B cell (primary cell): ENCODE results near the gene MICAL3. TPM values are rescaled to one million over a fixed set of nuclear protein-coding genes. Genes with fewer than 3 reads are reported as not detected.

Source experiments
- ATAC-seq: fragments of 200-7000 bp; cut with Tn5 transposase; one replicate; pipeline ENCODE4 v1.10.0; 2021; ENCODE audit warnings: low read depth, mild to moderate bottlenecking, moderate number of reproducible peaks, moderate library complexity
- CTCF ChIA-PET: fragments of 350-600 bp; sonication (Branson Sonifier 250); formaldehyde crosslinking; loops from one replicate; lab custom pipeline; 2021; ENCODE audit warnings: antibody characterized with exemption, inconsistent platforms; lab: Charles Lee
- POLR2A ChIA-PET: fragments of 350-600 bp; sonication (Branson Sonifier 250); formaldehyde crosslinking; loops from one replicate; lab custom pipeline; 2021; ENCODE audit warnings: antibody characterized with exemption; lab: Charles Lee
- DNase-seq: peaks from one replicate; pipeline ENCODE4 v3.0.0; 2013
- H2AFZ ChIP-seq: 2 replicates; pipeline ENCODE4 v1.6.1; 2012; ENCODE audit warnings: mild to moderate bottlenecking, low read depth, low read length; ENCODE audit not compliant: insufficient read depth, poor library complexity, severe bottlenecking
- H3K27ac ChIP-seq, 2 donors: 1 replicate in 1 of 2; 2 replicates in 1 of 2; pipeline ENCODE4 v1.5.1; 2012 to 2013; ENCODE audit warnings: low read length in 2 of 2, mild to moderate bottlenecking in 2 of 2, moderate library complexity in 1 of 2
- H3K27me3 ChIP-seq, 4 experiments: fragments of 200-600 bp in 1 of 4; sonication (generic) in 1 of 4; replicated peaks in 1 of 4; 1 replicate in 2 of 4; 2 replicates in 2 of 4; pipeline versions ENCODE4 v1.6.1 to v1.7.0; 2013 to 2016; ENCODE audit warnings: low read length in 3 of 4, mild to moderate bottlenecking in 2 of 4, mixed read lengths in 1 of 4, moderate library complexity in 1 of 4; ENCODE audit not compliant: insufficient read depth in 4 of 4, control insufficient read depth in 3 of 4; ENCODE audit errors: control extremely low read depth in 1 of 4
- H3K36me3 ChIP-seq, 2 experiments: replicated peaks in 1 of 2; 1 replicate in 1 of 2; 2 replicates in 1 of 2; pipeline versions ENCODE4 v1.6.1 to v1.7.1; 2013; ENCODE audit warnings: low read length in 1 of 2; ENCODE audit not compliant: insufficient read depth in 2 of 2, control insufficient read depth in 1 of 2; ENCODE audit errors: control extremely low read depth in 1 of 2, extremely low read depth in 1 of 2
- H3K4me1 ChIP-seq, 2 donors: fragments of 200-600 bp in 1 of 2; sonication (generic) in 1 of 2; 1 replicate in 1 of 2; 2 replicates in 1 of 2; pipeline versions ENCODE4 v1.5.1 to v1.6.1; 2013 to 2017; ENCODE audit warnings: low read length in 2 of 2; ENCODE audit not compliant: control insufficient read depth in 2 of 2, insufficient read depth in 2 of 2
- H3K4me2 ChIP-seq: replicated peaks from 2 replicates; pipeline ENCODE3; 2012; ENCODE audit warnings: mild to moderate bottlenecking, low read depth, low read length; ENCODE audit not compliant: poor library complexity, severe bottlenecking
- H3K4me3 ChIP-seq, 5 experiments: fragments of 200-600 bp in 1 of 5; sonication (generic) in 1 of 5; 1 replicate in 3 of 5; 2 replicates in 2 of 5; pipeline versions ENCODE4 v1.5.1 to v1.7.0; 2011 to 2016; ENCODE audit warnings: low read length in 4 of 5, mild to moderate bottlenecking in 4 of 5, low read depth in 2 of 5, control low read depth in 1 of 5, moderate library complexity in 1 of 5; ENCODE audit not compliant: insufficient read depth in 1 of 5; ENCODE audit errors: control extremely low read depth in 1 of 5, extremely low read depth in 1 of 5
- H3K79me2 ChIP-seq: fragments of 200-600 bp; sonication (generic); one replicate; pipeline ENCODE4 v1.6.0; 2016; ENCODE audit warnings: low read length; ENCODE audit not compliant: control insufficient read depth, insufficient read depth
- H3K9ac ChIP-seq: fragments of 200-600 bp; sonication (generic); 2 replicates; pipeline ENCODE4 v1.6.1; 2017; ENCODE audit warnings: mild to moderate bottlenecking, low read length, moderate library complexity
- H3K9me3 ChIP-seq, 3 donors: one replicate each; pipeline versions ENCODE4 v1.6.1 to v1.7.1; 2013; ENCODE audit warnings: low read length in 2 of 3; ENCODE audit not compliant: control insufficient read depth in 2 of 3, insufficient read depth in 1 of 3; ENCODE audit errors: control extremely low read depth in 1 of 3
- H4K20me1 ChIP-seq: 2 replicates; pipeline ENCODE4 v1.6.0; 2012; ENCODE audit warnings: mild to moderate bottlenecking, low read length; ENCODE audit not compliant: insufficient read depth, control insufficient read depth, poor library complexity, severe bottlenecking
- H3K27ac Mint-ChIP-seq: one replicate; pipeline ENCODE4 v1.8.0; 2021; ENCODE audit warnings: mixed read lengths
- H3K27me3 Mint-ChIP-seq: one replicate; pipeline ENCODE4 v1.8.0; 2021; ENCODE audit warnings: mixed read lengths
- H3K4me1 Mint-ChIP-seq: one replicate; pipeline ENCODE4 v1.8.0; 2021; ENCODE audit warnings: mixed read lengths
- H3K4me3 Mint-ChIP-seq: one replicate; pipeline ENCODE4 v1.8.0; 2021; ENCODE audit warnings: mixed read lengths
- H3K9me3 Mint-ChIP-seq: one replicate; pipeline ENCODE4 v1.8.0; 2022; ENCODE audit warnings: mixed read lengths; ENCODE audit not compliant: insufficient read depth
- EZH2 ChIP-seq: IDR thresholded peaks from 2 replicates; pipeline ENCODE4 v1.6.1; 2012; ENCODE audit warnings: borderline replicate concordance, low read depth, mild to moderate bottlenecking, moderate library complexity, low read length; ENCODE audit not compliant: insufficient read depth, poor library complexity, severe bottlenecking
- WGBS: methylation state at CpG from one replicate; pipeline ENCODE4 v1.1.5; 2013; ENCODE audit warnings: missing lambda C conversion rate; ENCODE audit not compliant: insufficient coverage; 5-methylcytosine and 5-hydroxymethylcytosine counted together
- intact Hi-C: fragments of 100-400 bp; cut with micrococcal nuclease; formaldehyde crosslinking; loops from one replicate; pipeline ENCODE4 v1.10.0; 2022
- polyA plus RNA-seq: library from polyadenylated mRNA; depleted of rRNA; stranded (reverse); fragments of >200 nt; gene quantifications from 2 replicates; pipeline ENCODE4 v1.2.3, GENCODE V29; 2012
- total RNA-seq, 2 donors: library from RNA; stranded (reverse); fragments of 120-200 nt in 1 of 2; gene quantifications; 1 replicate in 1 of 2; 2 replicates in 1 of 2; pipeline versions ENCODE4 v1.2.3 to v1.2.4, GENCODE V29; 2013 to 2022
- TF ChIP-seq, protein P1 (sequence below): fragments of 200-600 bp; IDR thresholded peaks from one replicate; pipeline ENCODE4 v1.8.0; 2022; ENCODE audit warnings: antibody characterized with exemption, mild to moderate bottlenecking

MICAL3 gene
- total and polyA plus RNA-seq, 2 donors (not counting 1 experiment from before 2014, with no cell fraction given): 50.5 to 253 TPM

DNA sequence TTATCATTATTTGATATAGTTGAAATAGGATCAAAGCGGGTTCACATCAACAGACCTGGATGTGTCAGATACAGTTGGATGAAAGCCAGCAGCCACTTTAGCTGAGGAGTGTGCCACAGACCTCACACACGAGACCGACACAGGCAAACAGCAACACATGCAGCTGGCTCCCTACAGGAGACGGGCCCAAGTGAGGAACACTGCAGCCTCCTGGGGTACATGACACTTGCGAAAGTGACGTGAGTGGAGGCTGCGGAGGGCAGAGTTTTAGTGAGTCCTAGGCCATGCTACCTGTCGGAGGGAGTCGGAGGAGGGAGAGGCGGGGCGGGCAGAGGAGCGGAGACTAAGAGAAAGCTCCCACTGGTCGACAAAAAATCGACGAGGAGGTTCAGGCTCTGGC, 149.2 kb downstream of the MICAL3 start:
- H3K4me3 ChIP-seq: no peak overlapping the region
- no peak overlapping the region for H3K9ac ChIP-seq
- H3K9me3 ChIP-seq: no peaks in the 10 kb centered on the region
- no peaks in the 10 kb centered on the region for H3K27me3 Mint-ChIP-seq
- CTCF ChIA-PET: interaction anchor here (1.4 to 2.2 kb wide), 3 partner anchors 45 to 201 kb away, joined by 3 to 8 read pairs (median 6); partner anchors contain the start of gene MICAL3
- no peak for TF ChIP-seq EZH2
- TF ChIP-seq, protein P1, sequence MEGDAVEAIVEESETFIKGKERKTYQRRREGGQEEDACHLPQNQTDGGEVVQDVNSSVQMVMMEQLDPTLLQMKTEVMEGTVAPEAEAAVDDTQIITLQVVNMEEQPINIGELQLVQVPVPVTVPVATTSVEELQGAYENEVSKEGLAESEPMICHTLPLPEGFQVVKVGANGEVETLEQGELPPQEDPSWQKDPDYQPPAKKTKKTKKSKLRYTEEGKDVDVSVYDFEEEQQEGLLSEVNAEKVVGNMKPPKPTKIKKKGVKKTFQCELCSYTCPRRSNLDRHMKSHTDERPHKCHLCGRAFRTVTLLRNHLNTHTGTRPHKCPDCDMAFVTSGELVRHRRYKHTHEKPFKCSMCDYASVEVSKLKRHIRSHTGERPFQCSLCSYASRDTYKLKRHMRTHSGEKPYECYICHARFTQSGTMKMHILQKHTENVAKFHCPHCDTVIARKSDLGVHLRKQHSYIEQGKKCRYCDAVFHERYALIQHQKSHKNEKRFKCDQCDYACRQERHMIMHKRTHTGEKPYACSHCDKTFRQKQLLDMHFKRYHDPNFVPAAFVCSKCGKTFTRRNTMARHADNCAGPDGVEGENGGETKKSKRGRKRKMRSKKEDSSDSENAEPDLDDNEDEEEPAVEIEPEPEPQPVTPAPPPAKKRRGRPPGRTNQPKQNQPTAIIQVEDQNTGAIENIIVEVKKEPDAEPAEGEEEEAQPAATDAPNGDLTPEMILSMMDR: no peak
- ATAC-seq (no peak), DNase-seq (no peak)
- no peaks in the 10 kb centered on the region for H3K4me1 Mint-ChIP-seq
- no peaks in the 10 kb centered on the region for H3K27me3 ChIP-seq
- POLR2A ChIA-PET: interaction anchor here (1.4 kb wide), 1 partner anchor 201 kb away, joined by 3 read pairs; no protein-coding TSS in a partner anchor
- no peaks in the 10 kb centered on the region for H3K4me1 ChIP-seq
- no peak overlapping the region for H2AFZ ChIP-seq
- intact Hi-C loops: no loop called here
- no peak overlapping the region for H3K4me2 ChIP-seq
- no peak overlapping the region for H3K27ac Mint-ChIP-seq
- H3K27ac ChIP-seq: no peak overlapping the region
- H3K36me3 ChIP-seq: peaks cover 0 to 83% of the 10 kb centered on the region in 2 experiments
- peaks cover 75% of the 10 kb centered on the region for H4K20me1 ChIP-seq
- no peaks in the 10 kb centered on the region for H3K9me3 Mint-ChIP-seq
- H3K79me2 ChIP-seq: peaks cover 28% of the 10 kb centered on the region
- over 99% methylated on average over 9 of the region's 15 CpGs for WGBS
- H3K4me3 Mint-ChIP-seq: no peak overlapping the region

DNA sequence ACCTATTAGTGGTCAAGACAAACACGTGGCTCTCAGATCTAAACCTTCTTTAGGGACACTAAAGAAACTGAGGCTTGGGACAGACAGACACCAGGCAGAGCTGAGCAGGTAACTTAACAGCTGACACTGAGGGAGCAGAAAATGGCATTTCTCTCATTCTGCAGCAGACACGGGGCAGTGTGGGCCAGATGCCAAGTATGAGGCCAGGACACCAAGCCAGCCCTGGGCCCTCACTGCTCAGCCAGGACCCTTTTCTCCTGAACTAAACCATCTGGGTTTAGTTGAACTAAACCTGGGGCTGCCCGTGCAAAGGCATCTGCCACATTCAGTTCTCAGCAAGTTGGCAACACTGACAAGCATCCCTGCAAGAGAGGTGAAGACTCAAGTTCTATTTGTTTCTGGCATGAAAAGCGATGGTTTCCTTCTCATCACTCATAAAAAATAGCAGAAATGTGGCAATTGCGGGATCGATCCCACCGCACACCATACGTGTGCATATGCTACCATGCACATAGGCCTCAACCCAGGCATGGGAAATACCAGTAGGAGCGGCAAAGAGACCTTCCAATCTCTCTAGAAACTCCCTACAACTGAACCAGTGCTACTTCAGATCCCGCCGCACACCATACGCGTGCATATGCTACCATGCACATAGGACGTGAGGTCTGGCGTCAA, 150.0 kb downstream of the MICAL3 start:
- Histone ChIP-seq H3K4me1 (no peaks in the 10 kb centered on the region), H3K27ac (no peak overlapping the region), H3K9me3 (no peaks in the 10 kb centered on the region), H3K4me3 (no peak overlapping the region), H2AFZ (no peak overlapping the region), H3K27me3 (no peaks in the 10 kb centered on the region), H4K20me1 (peaks cover 78% of the 10 kb centered on the region), H3K4me2 (no peak overlapping the region), H3K36me3 (peaks cover 0 to 82% of the 10 kb centered on the region in 2 experiments), H3K79me2 (peaks cover 24% of the 10 kb centered on the region), H3K9ac (no peak overlapping the region)
- no peaks in the 10 kb centered on the region for H3K9me3 Mint-ChIP-seq
- ATAC-seq (no peak), DNase-seq (no peak)
- ChIA-PET POLR2A (no interaction called here), CTCF (interaction anchor here (2.2 kb wide), 1 partner anchor 202 kb away, joined by 8 read pairs; no protein-coding TSS in a partner anchor)
- H3K27ac Mint-ChIP-seq: no peak overlapping the region
- H3K27me3 Mint-ChIP-seq: no peaks in the 10 kb centered on the region
- H3K4me1 Mint-ChIP-seq: no peaks in the 10 kb centered on the region
- no peak overlapping the region for H3K4me3 Mint-ChIP-seq
- TF ChIP-seq, protein P1: no peak
- TF ChIP-seq EZH2: no peak
- 97% methylated on average over 15 of the region's 15 CpGs for WGBS
- intact Hi-C loops: no loop called here
